ENCODE data around the gene LYSMD4. TPM values are rescaled to one million over a fixed set of nuclear protein-coding genes. Genes with fewer than 3 reads are reported as not detected.

Gene LYSMD4
- total RNA-seq, 3 donors from 2014 or later (not counting 1 experiment from before 2014, with no cell fraction given) = 5.0 to 9.1 (median 7.2) TPM

DNA sequence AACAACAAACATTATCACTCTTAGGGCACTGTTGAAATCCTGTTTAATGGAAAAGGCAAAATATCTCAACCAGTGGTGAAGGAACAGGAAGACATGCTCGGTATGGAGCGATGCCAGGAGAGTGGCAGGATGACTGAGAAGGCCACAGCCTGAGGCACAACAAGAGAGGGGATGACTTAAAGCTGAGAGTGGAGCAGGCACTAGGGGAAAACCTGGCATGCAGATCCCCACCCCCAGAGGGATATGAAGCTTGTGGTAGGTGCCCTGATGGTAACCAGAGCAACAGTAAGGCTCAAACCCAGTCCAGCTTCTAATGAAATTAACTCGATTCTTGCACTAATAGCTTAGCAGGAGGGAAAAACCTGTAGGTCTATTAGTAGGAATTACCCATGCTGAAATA is 40.4 kb downstream of the LYSMD4 start:
- Mint-ChIP-seq H3K27me3 (ENCODE audit: low read depth in 2 of 2) (no peaks in the 10 kb centered on the region), H3K9me3 (no peaks in the 10 kb centered on the region), H3K4me1 (no peaks in the 10 kb centered on the region), H3K36me3 (peaks cover 28% of the 10 kb centered on the region), H3K4me3 (no peak overlapping the region), H3K27ac (no peak overlapping the region)
- intact Hi-C loops (cut with micrococcal nuclease) = no loop called here
- no peaks in the 10 kb centered on the region for H3K9me3 ChIP-seq (ENCODE audit: control insufficient read depth, insufficient read depth, low read length)
- no peaks in the 10 kb centered on the region for H3K4me1 ChIP-seq (ENCODE audit: control insufficient read depth, insufficient read depth, low read length)
- H3K27ac ChIP-seq (ENCODE audit: low read length) = no peak overlapping the region
- TF ChIP-seq CTCF (IDR thresholded peaks at IDR 0.05) = no peak
- H3K4me3 ChIP-seq (ENCODE audit: low read length) = no peak overlapping the region
- H3K27me3 ChIP-seq (ENCODE audit: control insufficient read depth, insufficient read depth, low read length) = no peaks in the 10 kb centered on the region
- no peak for DNase-seq
- WGBS (ENCODE audit: insufficient coverage) = 92% methylated on average over 3 of the region's 3 CpGs
- H3K36me3 ChIP-seq (ENCODE audit: control insufficient read depth, insufficient read depth, low read length) = peaks cover 47% of the 10 kb centered on the region
- no peak for ATAC-seq

DNA sequence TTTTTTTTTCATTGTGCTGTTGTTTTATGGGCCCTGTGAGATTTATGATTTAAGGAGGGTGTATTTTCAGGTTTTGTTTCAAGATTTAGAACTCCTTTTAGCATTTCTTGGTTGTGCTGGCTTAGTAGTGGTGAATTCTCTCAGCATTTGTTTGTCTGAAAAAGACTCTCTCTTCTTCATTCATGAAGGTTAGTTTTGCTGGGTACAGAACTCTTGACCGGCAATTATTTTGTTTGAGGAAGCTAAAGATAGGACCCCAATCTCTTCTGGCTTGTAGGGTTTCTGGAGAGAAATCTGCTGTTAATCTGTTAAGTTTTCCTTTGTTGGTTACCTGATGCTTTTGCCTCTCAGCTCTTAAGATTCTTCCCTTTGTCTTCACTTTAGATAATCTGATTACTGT is 46.9 kb downstream of the LYSMD4 start:
- 100% methylated on average over 1 of the region's 1 CpG for WGBS (ENCODE audit: insufficient coverage)
- H3K27me3 Mint-ChIP-seq (ENCODE audit: low read depth in 2 of 2) = no peaks in the 10 kb centered on the region
- Histone ChIP-seq H3K27ac (ENCODE audit: low read length) (no peak overlapping the region), H3K36me3 (ENCODE audit: control insufficient read depth, insufficient read depth, low read length) (peaks cover 18% of the 10 kb centered on the region), H3K4me1 (ENCODE audit: control insufficient read depth, insufficient read depth, low read length) (no peaks in the 10 kb centered on the region), H3K4me3 (ENCODE audit: low read length) (no peak overlapping the region), H3K9me3 (ENCODE audit: control insufficient read depth, insufficient read depth, low read length) (no peaks in the 10 kb centered on the region), H3K27me3 (ENCODE audit: control insufficient read depth, insufficient read depth, low read length) (no peaks in the 10 kb centered on the region)
- TF ChIP-seq CTCF (IDR thresholded peaks at IDR 0.05) = no peak
- DNase-seq (no peak), ATAC-seq (no peak)
- H3K4me3 Mint-ChIP-seq = no peak overlapping the region
- peaks cover 10 to 16% of the 10 kb centered on the region in 2 donors for H3K4me1 Mint-ChIP-seq
- H3K36me3 Mint-ChIP-seq = peaks cover 26% of the 10 kb centered on the region
- H3K9me3 Mint-ChIP-seq = peaks cover 0 to 3% of the 10 kb centered on the region in 2 donors
- intact Hi-C loops (cut with micrococcal nuclease) = no loop called here
- no peak overlapping the region for H3K27ac Mint-ChIP-seq

GRCh38 chr15:99683000-99683670 is 50.1 kb downstream of the LYSMD4 start:
- Mint-ChIP-seq H3K27me3 (ENCODE audit: low read depth in 2 of 2) (no peaks in the 10 kb centered on the region), H3K9me3 (peaks cover 0 to 3% of the 10 kb centered on the region in 2 donors), H3K27ac (peak overlapping the region; percentile 39 to 71), H3K4me3 (no peak overlapping the region), H3K36me3 (peaks cover 27% of the 10 kb centered on the region), H3K4me1 (peaks cover 10 to 16% of the 10 kb centered on the region in 2 donors)
- Histone ChIP-seq H3K4me1 (ENCODE audit: control insufficient read depth, insufficient read depth, low read length) (no peaks in the 10 kb centered on the region), H3K27me3 (ENCODE audit: control insufficient read depth, insufficient read depth, low read length) (no peaks in the 10 kb centered on the region), H3K27ac (ENCODE audit: low read length) (no peak overlapping the region), H3K4me3 (ENCODE audit: low read length) (no peak overlapping the region), H3K36me3 (ENCODE audit: control insufficient read depth, insufficient read depth, low read length) (peaks cover 17% of the 10 kb centered on the region), H3K9me3 (ENCODE audit: control insufficient read depth, insufficient read depth, low read length) (no peaks in the 10 kb centered on the region)
- intact Hi-C loops (cut with micrococcal nuclease) = no loop called here
- 82% methylated on average over 8 of the region's 9 CpGs for WGBS (ENCODE audit: insufficient coverage)
- DNase-seq (peak in 1 of 2 donors; percentile 22), ATAC-seq (peak in 2 of 3 donors; percentile 26 to 28)
- TF ChIP-seq CTCF (IDR thresholded peaks at IDR 0.05) = no peak

DNA sequence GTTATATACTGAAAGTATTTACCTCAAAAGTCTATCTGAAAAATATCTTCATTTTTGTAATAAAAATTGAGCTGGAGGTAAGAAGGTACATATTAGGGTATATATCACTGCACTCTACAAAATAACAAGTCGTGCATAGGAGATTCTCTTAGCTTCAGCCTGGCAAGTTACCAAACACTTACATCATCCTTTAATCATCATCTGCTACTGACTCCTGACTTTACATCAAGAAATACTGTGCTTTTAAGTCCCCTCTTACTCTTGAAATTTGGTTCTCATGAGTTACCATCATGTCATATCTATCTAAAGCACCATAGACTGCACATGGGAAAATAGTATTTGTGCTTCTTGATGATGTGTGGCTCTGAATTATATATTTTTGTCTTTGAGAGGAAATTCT is 50.8 kb downstream of the LYSMD4 start:
- Mint-ChIP-seq H3K9me3 (peaks cover 0 to 3% of the 10 kb centered on the region in 2 donors), H3K27me3 (ENCODE audit: low read depth in 2 of 2) (no peaks in the 10 kb centered on the region), H3K4me3 (no peak overlapping the region), H3K27ac (peak overlapping the region; percentile 39 to 71), H3K4me1 (peaks cover 10 to 16% of the 10 kb centered on the region in 2 donors), H3K36me3 (peaks cover 25% of the 10 kb centered on the region)
- Histone ChIP-seq H3K4me3 (ENCODE audit: low read length) (no peak overlapping the region), H3K9me3 (ENCODE audit: control insufficient read depth, insufficient read depth, low read length) (no peaks in the 10 kb centered on the region), H3K36me3 (ENCODE audit: control insufficient read depth, insufficient read depth, low read length) (peaks cover 15% of the 10 kb centered on the region), H3K27ac (ENCODE audit: low read length) (no peak overlapping the region), H3K27me3 (ENCODE audit: control insufficient read depth, insufficient read depth, low read length) (no peaks in the 10 kb centered on the region), H3K4me1 (ENCODE audit: control insufficient read depth, insufficient read depth, low read length) (no peaks in the 10 kb centered on the region)
- intact Hi-C loops (cut with micrococcal nuclease) = no loop called here
- TF ChIP-seq CTCF (IDR thresholded peaks at IDR 0.05) = no peak
- ATAC-seq (no peak), DNase-seq (peak in 1 of 2 donors; percentile 49)
- WGBS (ENCODE audit: insufficient coverage) = 0% methylated on average over 1 of the region's 1 CpG
